Fibroblast of lung (primary cell): ENCODE data around the gene JAKMIP1. TPM values are rescaled to one million over a fixed set of nuclear protein-coding genes. Genes with fewer than 3 reads are reported as not detected.

Experiments
- DNase-seq, 2 donors: peaks; one replicate each; pipeline versions ENCODE4 v3.0.0 to v3.0.0-alpha.2; 2010; ENCODE audit warnings: low read depth in 2 of 2
- H2AFZ ChIP-seq: 2 replicates; pipeline ENCODE4 v1.5.1; 2012; ENCODE audit warnings: low read length, control low read depth, inconsistent platforms
- H3K27ac ChIP-seq: 2 replicates; pipeline ENCODE4 v1.5.1; 2011; ENCODE audit warnings: low read length, control low read depth; ENCODE audit not compliant: insufficient read depth
- H3K27me3 ChIP-seq: 2 replicates; pipeline ENCODE4 v1.5.1; 2011; ENCODE audit warnings: mild to moderate bottlenecking, low read length; ENCODE audit not compliant: control insufficient read depth, insufficient read depth
- H3K36me3 ChIP-seq: 2 replicates; pipeline ENCODE4 v1.5.1; 2011; ENCODE audit warnings: low read length; ENCODE audit not compliant: control insufficient read depth, insufficient read depth
- H3K4me1 ChIP-seq: 2 replicates; pipeline ENCODE4 v1.5.1; 2011; ENCODE audit warnings: low read length; ENCODE audit not compliant: control insufficient read depth, insufficient read depth; ENCODE audit errors: extremely low read depth
- H3K4me2 ChIP-seq: 2 replicates; pipeline ENCODE4 v1.5.1; 2011; ENCODE audit warnings: low read length, control low read depth; ENCODE audit not compliant: insufficient read depth; ENCODE audit errors: extremely low read depth
- H3K4me3 ChIP-seq, 4 experiments: fragments of 200-600 bp in 1 of 4; sonication (generic) in 1 of 4; replicated peaks in 1 of 4; 2 replicates each; pipeline ENCODE4 v1.5.1; 2011 to 2016; ENCODE audit warnings: low read length in 4 of 4, low read depth in 3 of 4, mild to moderate bottlenecking in 3 of 4, control low read depth in 2 of 4, inconsistent platforms in 1 of 4, mixed read lengths in 1 of 4; ENCODE audit not compliant: insufficient read depth in 1 of 4; ENCODE audit errors: control extremely low read depth in 1 of 4
- H3K79me2 ChIP-seq: 2 replicates; pipeline ENCODE4 v1.5.1; 2012; ENCODE audit warnings: mild to moderate bottlenecking, low read length, inconsistent platforms; ENCODE audit not compliant: control insufficient read depth, insufficient read depth
- H3K9ac ChIP-seq: 2 replicates; pipeline ENCODE4 v1.5.1; 2011; ENCODE audit warnings: mild to moderate bottlenecking, low read length, control low read depth; ENCODE audit not compliant: insufficient read depth
- H3K9me3 ChIP-seq: 2 replicates; pipeline ENCODE4 v1.5.1; 2012; ENCODE audit warnings: low read depth, low read length; ENCODE audit not compliant: control insufficient read depth, insufficient read depth
- H4K20me1 ChIP-seq: 2 replicates; pipeline ENCODE4 v1.5.1; 2011; ENCODE audit warnings: low read length; ENCODE audit not compliant: control insufficient read depth, insufficient read depth; ENCODE audit errors: extremely low read depth
- EZH2 ChIP-seq: IDR thresholded peaks from 2 replicates; pipeline ENCODE4 v1.5.1; 2012; ENCODE audit warnings: low read length, control low read depth, mild to moderate bottlenecking; ENCODE audit errors: missing control alignments
- polyA plus RNA-seq, 2 donors: library from polyadenylated mRNA; depleted of rRNA in 1 of 2; stranded (reverse) in 1 of 2; unstranded in 1 of 2; fragments of >200 nt; gene quantifications; 2 replicates each; pipeline ENCODE4 v1.2.1, GENCODE V29; 2011 to 2012; ENCODE audit warnings: missing spikeins in 1 of 2
- total RNA-seq: library from RNA; depleted of rRNA; stranded (reverse); fragments of >200 nt; gene quantifications from 2 replicates; pipeline ENCODE4 v1.2.1, GENCODE V29; 2014
- TF ChIP-seq, protein P1 (sequence below), 2 donors: IDR thresholded peaks in 1 of 2; conservative IDR thresholded peaks in 1 of 2; 1 replicate in 1 of 2; 2 replicates in 1 of 2; pipeline ENCODE4 v1.5.1; 2011 to 2012; ENCODE audit warnings: low read length in 2 of 2, control low read depth in 1 of 2, inconsistent platforms in 1 of 2, low read depth in 1 of 2, mild to moderate bottlenecking in 1 of 2

Gene JAKMIP1
- total and polyA plus RNA-seq, 2 donors (not counting 1 experiment from before 2014, with no cell fraction given): not detected

DNA sequence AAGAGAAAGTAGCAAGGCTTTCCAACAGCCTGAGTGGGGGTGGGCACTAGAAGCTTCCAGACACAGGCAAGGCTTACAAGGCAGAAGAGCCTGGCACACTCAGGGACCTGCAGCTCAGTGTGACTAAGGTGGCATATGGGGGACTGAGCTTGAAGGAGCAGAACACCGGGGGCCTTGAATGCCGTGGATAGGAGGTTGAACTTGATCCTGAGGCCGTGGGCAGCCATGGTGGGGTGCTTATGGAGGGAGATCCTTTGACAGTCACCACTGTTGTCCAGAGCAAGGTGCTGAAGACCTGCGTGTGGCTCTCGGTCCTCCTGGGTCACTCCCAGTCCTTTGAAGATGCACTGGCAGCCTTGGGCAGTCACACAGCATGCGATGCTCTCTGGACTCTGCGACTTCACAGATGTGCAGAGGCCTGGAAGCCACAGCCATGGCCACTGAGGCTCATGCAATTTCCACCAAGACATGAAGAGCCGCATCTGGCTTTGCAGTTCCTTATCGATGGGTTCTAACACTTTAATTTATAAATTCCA is 200.5 kb downstream of the JAKMIP1 start:
- TF ChIP-seq, protein P1, sequence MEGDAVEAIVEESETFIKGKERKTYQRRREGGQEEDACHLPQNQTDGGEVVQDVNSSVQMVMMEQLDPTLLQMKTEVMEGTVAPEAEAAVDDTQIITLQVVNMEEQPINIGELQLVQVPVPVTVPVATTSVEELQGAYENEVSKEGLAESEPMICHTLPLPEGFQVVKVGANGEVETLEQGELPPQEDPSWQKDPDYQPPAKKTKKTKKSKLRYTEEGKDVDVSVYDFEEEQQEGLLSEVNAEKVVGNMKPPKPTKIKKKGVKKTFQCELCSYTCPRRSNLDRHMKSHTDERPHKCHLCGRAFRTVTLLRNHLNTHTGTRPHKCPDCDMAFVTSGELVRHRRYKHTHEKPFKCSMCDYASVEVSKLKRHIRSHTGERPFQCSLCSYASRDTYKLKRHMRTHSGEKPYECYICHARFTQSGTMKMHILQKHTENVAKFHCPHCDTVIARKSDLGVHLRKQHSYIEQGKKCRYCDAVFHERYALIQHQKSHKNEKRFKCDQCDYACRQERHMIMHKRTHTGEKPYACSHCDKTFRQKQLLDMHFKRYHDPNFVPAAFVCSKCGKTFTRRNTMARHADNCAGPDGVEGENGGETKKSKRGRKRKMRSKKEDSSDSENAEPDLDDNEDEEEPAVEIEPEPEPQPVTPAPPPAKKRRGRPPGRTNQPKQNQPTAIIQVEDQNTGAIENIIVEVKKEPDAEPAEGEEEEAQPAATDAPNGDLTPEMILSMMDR (conservative IDR thresholded peaks at IDR 0.05 in 1 of 2, IDR thresholded peaks at IDR 0.05 in 1 of 2; ENCODE audit: low read depth in 1 of 2, low read length in 2 of 2): no peak
- no peak for TF ChIP-seq EZH2
- DNase-seq: no peak

DNA sequence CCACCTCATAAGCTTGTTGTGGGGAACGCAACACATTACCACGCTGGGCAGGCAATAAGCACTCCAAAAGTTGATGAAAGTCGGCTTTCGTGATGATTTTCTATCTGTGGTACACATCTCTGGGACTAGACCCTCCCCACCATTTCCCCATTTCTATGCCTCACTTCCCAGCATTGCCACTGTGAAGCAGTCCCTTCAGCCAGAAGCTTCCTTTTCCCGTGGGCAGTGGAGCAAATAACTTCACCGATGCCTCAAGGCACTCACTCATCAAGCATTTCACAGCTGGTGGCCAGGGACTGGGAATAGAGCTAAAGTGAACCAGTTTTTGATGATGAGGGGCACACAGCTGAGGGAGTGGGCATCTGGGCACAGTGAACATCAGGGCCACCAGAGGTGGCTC is 201.0 kb downstream of the JAKMIP1 start:
- no peak overlapping the region for H3K27ac ChIP-seq
- H2AFZ ChIP-seq: no peak overlapping the region
- no peaks in the 10 kb centered on the region for H3K4me1 ChIP-seq
- DNase-seq: no peak
- no peaks in the 10 kb centered on the region for H3K9me3 ChIP-seq
- TF ChIP-seq, protein P1 (conservative IDR thresholded peaks at IDR 0.05 in 1 of 2, IDR thresholded peaks at IDR 0.05 in 1 of 2; ENCODE audit: low read depth in 1 of 2, low read length in 2 of 2): no peak
- TF ChIP-seq EZH2: no peak
- no peaks in the 10 kb centered on the region for H3K27me3 ChIP-seq
- no peak overlapping the region for H3K4me3 ChIP-seq
- H3K36me3 ChIP-seq: no peaks in the 10 kb centered on the region
- H3K79me2 ChIP-seq: no peaks in the 10 kb centered on the region
- no peak overlapping the region for H3K9ac ChIP-seq
- no peak overlapping the region for H3K4me2 ChIP-seq
- H4K20me1 ChIP-seq: no peaks in the 10 kb centered on the region

More for the DNA sequence above, 200.5 kb downstream of the JAKMIP1 start:
- no peaks in the 10 kb centered on the region for H3K9me3 ChIP-seq
- H3K27me3 ChIP-seq: no peaks in the 10 kb centered on the region
- H3K4me1 ChIP-seq: no peaks in the 10 kb centered on the region
- no peaks in the 10 kb centered on the region for H3K36me3 ChIP-seq
- H3K4me2 ChIP-seq: no peak overlapping the region
- no peak overlapping the region for H3K9ac ChIP-seq
- no peak overlapping the region for H3K4me3 ChIP-seq
- H3K27ac ChIP-seq: no peak overlapping the region
- H4K20me1 ChIP-seq: no peaks in the 10 kb centered on the region
- no peak overlapping the region for H2AFZ ChIP-seq
- no peaks in the 10 kb centered on the region for H3K79me2 ChIP-seq

DNA sequence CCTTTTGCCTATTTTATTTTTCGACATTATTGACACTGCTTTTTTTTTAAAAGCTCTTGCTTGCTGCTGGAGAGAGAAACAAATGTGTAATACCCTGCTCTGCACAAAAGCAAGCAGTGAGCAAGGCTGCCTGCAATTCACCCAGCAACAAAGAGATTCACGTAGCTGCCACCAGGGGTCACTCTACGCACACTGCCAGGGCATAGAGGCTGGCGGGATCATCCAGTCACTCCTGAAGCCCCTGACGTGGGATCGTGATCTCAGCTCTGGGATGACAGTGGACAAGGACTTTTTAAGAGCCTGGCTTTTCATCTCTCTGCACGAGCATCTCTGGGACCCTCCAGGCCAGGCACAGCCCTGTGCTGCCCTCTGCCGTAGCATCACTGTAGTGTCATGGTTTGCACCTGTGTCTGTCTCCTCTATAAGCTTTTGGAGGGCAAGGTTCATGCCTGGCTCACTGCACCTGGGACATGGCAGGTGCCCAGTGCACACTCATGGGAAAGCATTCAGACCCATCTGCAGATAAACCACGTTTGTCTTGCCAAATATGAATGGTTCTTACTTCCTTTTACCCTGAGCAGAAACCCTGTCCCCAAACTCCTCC is 201.9 kb downstream of the JAKMIP1 start:
- H3K79me2 ChIP-seq: no peaks in the 10 kb centered on the region
- H3K36me3 ChIP-seq: no peaks in the 10 kb centered on the region
- H3K9ac ChIP-seq: no peak overlapping the region
- no peak overlapping the region for H2AFZ ChIP-seq
- no peaks in the 10 kb centered on the region for H3K27me3 ChIP-seq
- no peak overlapping the region for H3K4me2 ChIP-seq
- no peak overlapping the region for H3K4me3 ChIP-seq
- DNase-seq: peak; percentile 38 to 56
- H3K27ac ChIP-seq: no peak overlapping the region
- no peaks in the 10 kb centered on the region for H3K9me3 ChIP-seq
- no peak for TF ChIP-seq EZH2
- TF ChIP-seq, protein P1 (conservative IDR thresholded peaks at IDR 0.05 in 1 of 2, IDR thresholded peaks at IDR 0.05 in 1 of 2; ENCODE audit: low read depth in 1 of 2, low read length in 2 of 2): peak; percentile 64 to 90
- no peaks in the 10 kb centered on the region for H3K4me1 ChIP-seq
- H4K20me1 ChIP-seq: no peaks in the 10 kb centered on the region
